T47D (cell line): ENCODE data around the gene RNF19B.

Experiments used
- DNase-seq, 2 experiments: peaks; one replicate each; pipeline versions ENCODE4 v3.0.0 to v3.0.0-alpha.2; 2011 to 2012; ENCODE audit warnings: low read depth in 1 of 2, low spot score in 1 of 2
- JUND ChIP-seq: IDR thresholded peaks from 2 replicates; pipeline ENCODE4 v1.6.1; 2012; ENCODE audit warnings: low read depth
- in situ Hi-C: cut with HindIII; loops from 2 replicates; pipeline ENCODE4 v1.10.0; 2016; ENCODE audit warnings: low sequenced_read_pairs, low pct_unique_long_range_greater_than_20kb

RNF19B gene

GRCh38 chr1:32971156-32971555 is 6.5 kb upstream of the RNF19B start:
- DNase-seq, result no peak
- in situ Hi-C loops, result no loop called here
- TF ChIP-seq JUND, result no peak

- peak in 1 of 2 experiments; percentile 43 for DNase-seq
- TF ChIP-seq JUND, result no peak
- in situ Hi-C loops, result no loop called here
Measured at GRCh38 chr1:32969566-32969965, 5.0 kb upstream of the RNF19B start.

GRCh38 chr1:32967888-32968568 is 3.4 kb upstream of the RNF19B start:
- no peak for DNase-seq
- no peak for TF ChIP-seq JUND

GRCh38 chr1:32966900-32967299 is 2.3 kb upstream of the RNF19B start:
- DNase-seq, result no peak
- no peak for TF ChIP-seq JUND
- in situ Hi-C loops, result no loop called here

More at GRCh38 chr1:32967888-32968568, 3.4 kb upstream of the RNF19B start:
- in situ Hi-C loops, result no loop called here

- in situ Hi-C loops, result no loop called here
- DNase-seq, result no peak
- no peak for TF ChIP-seq JUND
Measured at GRCh38 chr1:32965251-32965747, 690 bp upstream of the RNF19B start.

GRCh38 chr1:32963746-32964460 is 706 bp downstream of the RNF19B start:
- TF ChIP-seq JUND, result no peak
- DNase-seq, result peak; percentile 74 to 79
- in situ Hi-C loops, result no loop called here

- TF ChIP-seq JUND, result no peak
- in situ Hi-C loops, result no loop called here
- no peak for DNase-seq
Measured at GRCh38 chr1:32962248-32962896, 2.2 kb downstream of the RNF19B start.

GRCh38 chr1:32960819-32961355 is 3.7 kb downstream of the RNF19B start:
- no peak for TF ChIP-seq JUND
- no peak for DNase-seq
- in situ Hi-C loops, result no loop called here

GRCh38 chr1:32960342-32960741 is 4.3 kb downstream of the RNF19B start:
- in situ Hi-C loops, result no loop called here
- TF ChIP-seq JUND, result no peak
- DNase-seq, result no peak

GRCh38 chr1:32958827-32959226 is 5.8 kb downstream of the RNF19B start:
- no peak for TF ChIP-seq JUND
- in situ Hi-C loops, result no loop called here
- no peak for DNase-seq

- no peak for TF ChIP-seq JUND
- DNase-seq, result no peak
- in situ Hi-C loops, result no loop called here
Measured at GRCh38 chr1:32957017-32957416, 7.6 kb downstream of the RNF19B start.

GRCh38 chr1:32954168-32954567 is 10.4 kb downstream of the RNF19B start:
- DNase-seq, result no peak
- no peak for TF ChIP-seq JUND
- in situ Hi-C loops, result no loop called here

GRCh38 chr1:32953495-32953894 is 11.1 kb downstream of the RNF19B start:
- no peak for TF ChIP-seq JUND
- DNase-seq, result no peak
- in situ Hi-C loops, result no loop called here
